GM19023 (cell line): ENCODE data around the gene DAB1.

Experiments
- ATAC-seq: cut with Tn5 transposase; IDR thresholded peaks from one replicate; pipeline ENCODE4 v1.9.1; 2021; ENCODE audit warnings: mild to moderate bottlenecking, moderate library complexity; ENCODE audit not compliant: unreplicated experiment

DAB1 gene

GRCh38 chr1:57186455-57186854 lies 237.4 kb downstream of the DAB1 start:
- ATAC-seq: no peak

- no peak for ATAC-seq
Measured at GRCh38 chr1:57179001-57179400, 244.9 kb downstream of the DAB1 start.

GRCh38 chr1:57175506-57175905 lies 248.4 kb downstream of the DAB1 start:
- ATAC-seq: no peak

- ATAC-seq: no peak
Measured at GRCh38 chr1:57172040-57172439, 251.8 kb downstream of the DAB1 start.

- ATAC-seq: no peak
Measured at GRCh38 chr1:57167997-57168396, 255.9 kb downstream of the DAB1 start.

GRCh38 chr1:57165546-57165945 lies 258.3 kb downstream of the DAB1 start:
- no peak for ATAC-seq

GRCh38 chr1:57164584-57164983 lies 259.3 kb downstream of the DAB1 start:
- no peak for ATAC-seq

- no peak for ATAC-seq
Measured at GRCh38 chr1:57163789-57164188, 260.1 kb downstream of the DAB1 start.

- no peak for ATAC-seq
Measured at GRCh38 chr1:57163325-57163724, 260.5 kb downstream of the DAB1 start.

GRCh38 chr1:57162607-57163261 lies 261.1 kb downstream of the DAB1 start:
- no peak for ATAC-seq

- ATAC-seq: no peak
Measured at GRCh38 chr1:57160594-57160993, 263.3 kb downstream of the DAB1 start.

GRCh38 chr1:57158604-57158998 lies 265.3 kb downstream of the DAB1 start:
- no peak for ATAC-seq

- no peak for ATAC-seq
Measured at GRCh38 chr1:57157818-57158603, 265.8 kb downstream of the DAB1 start.

- no peak for ATAC-seq
Measured at GRCh38 chr1:57156907-57157306, 267.0 kb downstream of the DAB1 start.

GRCh38 chr1:57146100-57146499 lies 277.8 kb downstream of the DAB1 start:
- no peak for ATAC-seq

GRCh38 chr1:57142999-57143398 lies 280.9 kb downstream of the DAB1 start:
- ATAC-seq: no peak

GRCh38 chr1:57142169-57142568 lies 281.7 kb downstream of the DAB1 start:
- ATAC-seq: no peak

GRCh38 chr1:57138432-57139078 lies 285.3 kb downstream of the DAB1 start:
- ATAC-seq: no peak

GRCh38 chr1:57137980-57138379 lies 285.9 kb downstream of the DAB1 start:
- ATAC-seq: no peak

- no peak for ATAC-seq
Measured at GRCh38 chr1:57134803-57135202, 289.1 kb downstream of the DAB1 start.

GRCh38 chr1:57133686-57134085 lies 290.2 kb downstream of the DAB1 start:
- ATAC-seq: no peak

GRCh38 chr1:57132993-57133622 lies 290.8 kb downstream of the DAB1 start:
- no peak for ATAC-seq
